HG03045 (cell line): Measurements from ENCODE around the gene ZNF398.
"Not testable (repeated sequence)": the region's sequence is repeated elsewhere in the genome, so short reads cannot be mapped to it uniquely, and the experiment has no call there.

Experiments used
- ATAC-seq: cut with Tn5 transposase; IDR thresholded peaks from one replicate; pipeline ENCODE4 v1.9.1; 2021; ENCODE audit warnings: mild to moderate bottlenecking, moderate library complexity; ENCODE audit not compliant: unreplicated experiment

The ZNF398 gene

DNA sequence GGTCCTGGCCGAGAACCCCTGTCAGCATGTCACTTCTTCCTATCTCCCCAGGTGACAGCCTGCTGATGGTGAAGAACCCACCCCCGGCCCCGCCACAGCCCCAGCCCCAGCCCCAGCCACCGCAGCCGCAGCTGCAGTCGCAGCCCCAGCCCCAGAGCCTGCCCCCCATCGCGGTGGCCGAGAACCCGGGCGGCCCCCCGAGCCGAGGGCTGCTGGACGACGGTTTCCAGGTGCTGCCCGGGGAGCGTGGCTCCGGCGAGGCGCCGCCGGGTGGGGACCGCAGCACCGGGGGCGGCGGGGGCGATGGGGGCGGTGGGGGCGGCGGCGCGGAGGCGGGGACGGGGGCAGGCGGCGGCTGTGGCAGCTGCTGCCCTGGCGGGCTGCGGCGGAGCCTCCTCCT lies 76.5 kb downstream of the ZNF398 start:
- no peak for ATAC-seq

DNA sequence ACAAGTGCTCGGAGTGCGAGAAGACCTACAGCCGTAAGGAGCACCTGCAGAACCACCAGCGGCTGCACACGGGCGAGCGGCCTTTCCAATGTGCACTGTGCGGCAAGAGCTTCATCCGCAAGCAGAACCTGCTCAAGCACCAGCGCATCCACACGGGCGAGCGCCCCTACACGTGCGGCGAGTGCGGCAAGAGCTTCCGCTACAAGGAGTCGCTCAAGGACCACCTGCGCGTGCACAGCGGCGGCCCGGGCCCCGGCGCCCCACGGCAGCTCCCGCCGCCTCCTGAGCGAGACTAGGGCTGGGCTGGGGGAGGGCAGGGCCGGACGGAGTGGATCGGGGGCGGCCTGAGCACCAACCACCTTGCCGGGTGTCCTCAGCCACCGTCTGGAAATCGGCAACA lies 77.1 kb downstream of the ZNF398 start:
- no peak for ATAC-seq

DNA sequence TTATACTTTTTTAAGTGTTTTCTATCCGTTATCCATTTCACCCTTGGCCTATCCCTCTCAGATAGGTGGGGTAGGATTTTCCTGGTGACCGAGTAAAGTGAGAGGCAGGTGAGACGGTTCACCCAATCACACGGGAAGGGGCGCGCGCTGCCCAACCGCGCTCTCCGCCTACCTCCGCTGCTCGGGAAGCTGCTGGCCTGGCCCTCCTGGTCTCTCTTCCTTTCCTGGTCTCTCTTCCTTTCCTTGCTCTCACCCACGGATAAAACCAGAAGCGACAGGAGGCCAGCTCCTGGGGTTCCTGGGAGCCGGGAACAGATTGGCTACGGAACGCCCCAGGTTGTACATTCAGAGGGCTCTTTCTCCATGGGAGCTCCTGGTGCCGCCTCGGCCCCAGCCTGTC lies 77.9 kb downstream of the ZNF398 start:
- ATAC-seq: no peak

DNA sequence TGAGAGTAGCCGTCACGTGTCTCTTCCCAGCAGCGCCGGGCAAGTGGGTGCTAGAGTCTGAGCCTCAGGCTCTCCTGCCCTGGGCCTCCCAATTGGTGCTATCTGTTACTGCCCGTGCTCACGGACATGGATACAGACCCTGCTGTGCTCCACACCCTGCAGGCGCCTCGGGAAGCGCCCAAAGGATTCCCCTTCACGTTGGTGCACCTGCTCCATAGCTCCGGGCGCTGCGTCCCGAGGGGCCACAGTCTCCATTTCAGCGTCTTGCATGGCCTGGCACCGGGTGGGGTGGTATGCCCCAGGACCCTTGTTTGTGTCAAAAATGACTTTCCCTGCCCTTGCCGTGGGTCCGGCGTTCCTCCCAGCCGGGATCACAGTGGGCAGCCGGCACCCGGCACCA lies 78.4 kb downstream of the ZNF398 start:
- no peak for ATAC-seq

DNA sequence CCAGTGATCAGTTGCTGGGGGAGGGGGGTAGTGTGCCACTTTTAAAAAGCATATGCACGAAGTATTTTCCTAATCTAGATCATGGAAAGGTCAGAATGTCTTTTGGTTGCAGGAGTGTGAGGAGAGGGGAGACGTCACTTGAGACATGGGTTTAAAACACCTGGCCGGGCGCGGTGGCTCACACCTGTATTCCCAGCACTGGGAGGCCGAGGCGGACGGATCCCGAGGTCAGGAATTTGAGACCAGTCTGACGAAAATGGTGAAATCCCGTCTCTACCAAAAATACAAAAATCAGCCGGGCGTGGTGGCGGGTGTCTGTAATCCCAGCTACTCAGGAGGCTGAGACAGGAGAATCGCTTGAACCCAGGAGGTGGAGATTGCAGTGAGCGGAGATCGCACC lies 79.1 kb downstream of the ZNF398 start:
- ATAC-seq: not testable (repeated sequence)

DNA sequence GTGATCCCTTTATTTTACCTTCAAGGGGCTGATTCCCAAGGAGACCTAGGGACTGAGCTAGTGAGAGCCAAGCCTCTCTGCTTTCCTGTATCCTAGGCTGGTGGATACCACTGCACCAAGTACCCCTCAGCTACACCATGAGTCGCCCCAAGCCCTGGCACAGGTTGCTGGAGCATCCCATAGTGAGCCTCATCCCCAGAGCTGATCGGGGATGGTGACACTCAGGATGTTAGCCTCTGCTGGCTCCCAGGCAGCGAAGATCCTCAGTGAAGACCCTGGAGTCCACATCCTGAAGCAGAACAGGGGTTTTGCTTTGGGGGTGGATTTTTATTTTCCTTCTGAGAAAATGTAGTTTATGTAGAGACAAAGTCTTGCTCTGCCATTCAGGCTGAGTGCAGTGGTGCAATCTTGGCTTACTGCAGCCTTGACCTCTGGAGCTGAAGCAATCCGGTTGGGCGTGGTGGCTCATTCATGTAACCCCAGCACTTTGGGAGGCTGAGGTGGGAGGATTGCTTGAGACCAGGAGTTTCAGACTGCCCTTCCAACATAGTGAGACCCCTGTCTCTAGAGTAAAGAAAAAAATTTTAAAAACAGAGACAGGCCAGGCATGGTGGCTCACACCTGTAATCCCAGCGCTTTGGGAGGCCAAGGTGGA lies 79.7 kb downstream of the ZNF398 start:
- ATAC-seq: no peak

DNA sequence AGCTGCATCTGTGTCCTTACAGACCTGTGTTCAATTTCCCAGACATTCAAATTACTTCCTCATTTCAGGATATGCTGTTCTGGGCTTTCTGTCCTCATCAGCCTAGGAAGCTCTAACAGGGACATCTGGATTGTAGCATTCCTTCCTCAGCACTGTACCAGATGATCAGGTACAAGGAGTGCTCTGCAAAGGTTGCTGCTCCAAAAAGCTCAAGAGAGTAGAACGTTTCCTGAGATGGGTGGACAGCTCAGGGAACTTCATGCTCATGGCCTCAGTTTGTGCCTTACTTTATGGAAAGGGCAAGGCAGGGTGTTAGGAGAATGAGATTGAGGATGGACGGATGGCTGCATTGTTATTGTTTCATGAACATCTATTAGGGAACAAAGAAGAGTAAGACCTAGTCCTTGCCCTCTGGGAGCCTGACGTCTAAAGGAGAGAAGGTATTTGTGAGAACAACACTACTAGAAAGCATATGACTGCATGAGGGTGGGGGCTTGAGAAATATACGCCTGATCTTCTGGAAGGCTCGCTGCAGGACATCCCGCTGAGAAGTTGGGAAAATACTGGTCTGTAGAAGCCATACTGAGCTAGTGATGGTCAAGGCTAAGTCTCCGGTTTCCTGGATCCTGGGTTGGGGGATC lies 81.7 kb downstream of the ZNF398 start:
- ATAC-seq: no peak

DNA sequence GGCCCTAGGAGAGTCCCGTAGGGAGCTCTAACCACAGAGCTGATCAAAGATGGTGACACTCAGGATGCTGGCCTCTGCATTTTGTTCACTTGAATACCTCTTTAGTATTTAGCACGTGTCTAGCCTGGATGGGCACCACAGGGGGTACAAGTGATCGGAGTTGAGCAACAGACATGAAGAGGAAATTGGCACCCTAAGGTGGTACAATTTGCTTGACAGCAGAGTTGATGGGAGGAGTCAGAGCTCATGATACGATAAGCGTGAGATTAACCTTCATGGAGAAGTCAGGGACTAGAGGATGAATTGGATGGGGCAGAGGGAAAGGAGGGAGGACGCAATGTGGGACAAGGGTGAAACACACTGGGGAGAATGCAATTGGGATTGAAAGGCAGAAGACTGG lies 82.3 kb downstream of the ZNF398 start:
- ATAC-seq: no peak

DNA sequence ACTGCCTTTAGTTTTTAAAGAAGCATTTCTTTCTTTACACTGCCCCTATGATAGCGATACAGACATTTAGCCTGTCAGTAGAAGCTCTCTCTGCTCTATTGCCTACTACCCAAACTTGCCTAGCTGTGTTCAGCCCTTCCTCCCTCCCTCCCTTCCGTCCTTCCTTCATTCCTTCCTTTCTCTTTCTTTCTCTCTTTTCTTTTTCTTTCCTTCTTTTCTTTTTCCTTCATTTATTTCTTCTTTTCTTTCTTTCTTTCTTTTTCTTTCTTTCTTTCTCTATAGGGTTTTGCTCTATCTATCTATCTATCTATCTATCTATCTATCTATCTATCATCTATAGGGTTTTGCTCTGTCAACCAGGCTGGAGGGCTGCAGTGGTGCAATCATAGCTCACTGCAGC lies 85.1 kb downstream of the ZNF398 start:
- ATAC-seq: no peak
